Measurements from ENCODE around the gene SLC39A1.
"Not testable (repeated sequence)": the region's sequence is repeated elsewhere in the genome, so short reads cannot be mapped to it uniquely, and the experiment has no call there.

SLC39A1 gene

DNA sequence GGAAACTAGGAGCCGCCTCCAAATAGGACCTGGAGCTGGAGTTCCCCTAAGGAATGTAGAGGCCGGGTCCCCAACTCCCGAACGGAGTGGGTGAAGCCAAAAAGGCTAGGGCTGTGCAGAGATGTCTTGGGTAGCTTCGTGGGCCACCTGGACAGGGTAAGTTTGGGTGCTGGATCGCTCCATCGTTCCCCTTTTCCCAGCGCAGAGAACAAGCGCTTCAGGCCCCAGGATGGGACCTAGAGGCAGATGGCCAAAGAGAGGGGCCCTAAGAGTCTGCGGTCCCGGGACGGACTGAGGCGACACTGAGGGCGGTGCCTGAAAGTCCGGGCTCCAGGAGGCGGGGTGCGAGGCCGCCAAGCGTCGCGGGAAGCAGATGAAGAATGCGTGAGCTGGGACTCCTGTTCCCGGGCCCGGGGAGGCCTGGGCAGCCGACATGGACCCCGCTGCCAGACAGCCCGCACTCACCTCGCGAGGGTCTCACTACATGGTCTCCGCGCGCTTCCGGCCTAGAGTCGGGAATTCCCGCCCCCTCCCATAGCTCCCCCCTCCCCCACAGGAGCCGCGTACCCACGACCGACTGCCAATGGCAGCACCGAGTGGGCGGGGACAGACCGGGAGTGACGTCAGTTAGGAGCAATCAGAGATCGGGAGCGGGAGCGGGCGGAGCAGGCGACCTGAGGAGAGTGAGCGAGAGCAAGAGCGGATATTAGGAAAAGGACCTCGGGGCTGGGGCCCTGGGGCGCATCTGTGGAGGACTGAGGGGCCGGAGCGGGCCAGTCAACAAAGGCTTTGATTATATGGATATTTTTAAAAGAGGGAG lies at the start of gene SLC39A1:
Gene SLC39A1, minus strand, starts transcription at position 508 of the 820 bp plus-strand sequence. CDS start 822 bp downstream, outside the sequence.
- no peak for TF ChIP-seq CTCF (IDR thresholded peaks at IDR 0.05; ENCODE audit: low read length, missing control alignments)
- peak within 1 kb of the TSS; percentile 87 for H3K4me3 ChIP-seq (replicated peaks; ENCODE audit: low read depth, low read length)
- peak; percentile 96 for DNase-seq (ENCODE audit: low read depth)

GRCh38 chr1:154012543-154012942 lies 49.2 kb upstream of the SLC39A1 start:
- H3K4me3 ChIP-seq (replicated peaks; ENCODE audit: low read depth, low read length); DNase-seq (ENCODE audit: low read depth): not testable (repeated sequence)

DNA sequence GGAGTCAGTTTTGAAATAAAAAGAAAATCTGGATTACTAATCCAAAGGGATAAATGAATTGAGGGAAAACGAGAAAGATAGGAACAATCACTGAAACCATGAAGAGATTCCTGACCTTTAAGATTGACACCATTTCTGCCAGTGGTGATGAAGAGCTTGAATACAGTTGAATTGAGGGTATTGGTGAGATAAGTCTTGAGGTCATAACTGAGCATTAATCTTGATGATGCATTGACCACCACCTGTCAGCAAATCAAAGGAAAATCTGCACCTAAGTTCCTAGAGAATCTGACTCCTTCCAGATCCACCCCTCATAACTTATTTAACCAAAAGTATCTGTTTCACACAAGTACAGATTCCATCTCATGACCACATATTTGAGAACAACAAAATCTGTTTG lies 48.8 kb upstream of the SLC39A1 start:
- DNase-seq (ENCODE audit: low read depth): no peak
- no peak overlapping the region for H3K4me3 ChIP-seq (replicated peaks; ENCODE audit: low read depth, low read length)
- TF ChIP-seq CTCF (IDR thresholded peaks at IDR 0.05; ENCODE audit: low read length, missing control alignments): no peak

GRCh38 chr1:154006136-154006535 lies 42.8 kb upstream of the SLC39A1 start:
- no peak for TF ChIP-seq CTCF (IDR thresholded peaks at IDR 0.05; ENCODE audit: low read length, missing control alignments)
- DNase-seq (ENCODE audit: low read depth): peak; percentile 34
- no peak overlapping the region for H3K4me3 ChIP-seq (replicated peaks; ENCODE audit: low read depth, low read length)

DNA sequence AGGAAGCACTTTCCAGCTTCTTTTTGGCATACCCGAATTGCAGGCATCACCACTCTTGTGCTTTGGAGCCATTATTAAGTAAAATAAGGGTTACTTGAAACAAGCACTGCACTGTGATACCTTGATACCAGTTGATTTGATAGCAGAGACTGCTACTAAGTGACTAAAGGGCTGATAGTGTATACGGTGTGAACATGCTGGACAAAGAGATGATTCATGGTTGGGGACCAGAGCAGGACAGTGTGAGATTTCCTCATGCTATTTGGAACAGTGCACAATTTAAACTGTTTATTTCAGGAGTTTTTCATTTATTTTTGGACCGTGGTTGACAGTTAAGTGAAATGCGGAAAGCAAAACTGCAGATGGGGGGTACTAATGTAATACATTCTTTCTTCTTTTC lies 37.1 kb upstream of the SLC39A1 start:
- DNase-seq (ENCODE audit: low read depth): no peak
- no peak overlapping the region for H3K4me3 ChIP-seq (replicated peaks; ENCODE audit: low read depth, low read length)
- no peak for TF ChIP-seq CTCF (IDR thresholded peaks at IDR 0.05; ENCODE audit: low read length, missing control alignments)

DNA sequence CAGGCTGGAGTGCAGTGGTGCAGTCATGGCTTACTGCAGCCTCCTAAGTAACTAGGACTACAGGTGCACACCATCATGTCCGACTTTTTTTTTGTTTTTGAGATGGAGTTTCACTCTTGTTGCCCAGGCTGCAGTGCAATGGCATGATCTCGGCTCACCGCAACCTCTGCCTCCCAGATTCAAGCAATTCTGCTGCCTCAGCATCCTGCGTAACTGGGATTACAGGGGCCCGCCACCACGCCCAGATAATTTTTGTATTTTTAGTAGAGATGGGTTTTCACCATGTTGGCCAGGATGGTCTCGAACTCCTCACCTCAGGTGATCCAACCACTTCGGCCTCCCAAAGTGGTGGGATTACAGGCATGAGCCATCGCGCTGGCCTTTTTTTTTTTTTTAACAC lies 33.5 kb upstream of the SLC39A1 start:
- DNase-seq (ENCODE audit: low read depth); H3K4me3 ChIP-seq (replicated peaks; ENCODE audit: low read depth, low read length): not testable (repeated sequence)

GRCh38 chr1:153995640-153996039 lies 32.3 kb upstream of the SLC39A1 start:
- DNase-seq (ENCODE audit: low read depth): no peak
- TF ChIP-seq CTCF (IDR thresholded peaks at IDR 0.05; ENCODE audit: low read length, missing control alignments): no peak
- no peak overlapping the region for H3K4me3 ChIP-seq (replicated peaks; ENCODE audit: low read depth, low read length)

- TF ChIP-seq CTCF (IDR thresholded peaks at IDR 0.05; ENCODE audit: low read length, missing control alignments): no peak
- no peak overlapping the region for H3K4me3 ChIP-seq (replicated peaks; ENCODE audit: low read depth, low read length)
- no peak for DNase-seq (ENCODE audit: low read depth)
Observed at GRCh38 chr1:153995202-153995601, 31.9 kb upstream of the SLC39A1 start.

Data from fibroblast of pulmonary artery (primary cell).